ENCODE results near the gene PRKCE. TPM values are rescaled to one million over a fixed set of nuclear protein-coding genes. Genes with fewer than 3 reads are reported as not detected.

Gene PRKCE
- total RNA-seq, 1 experiment from 2014 or later, result 4.4 TPM

- ChIA-PET CTCF (no interaction called here), POLR2A (no interaction called here)
- Histone ChIP-seq H3K4me3 (ENCODE audit: low read depth, low read length) (no peak overlapping the region), H3K27me3 (replicated peaks; ENCODE audit: control insufficient read depth, insufficient read depth, low read length) (peaks cover 3% of the 10 kb centered on the region), H3K4me1 (no peaks in the 10 kb centered on the region), H3K36me3 (ENCODE audit: control insufficient read depth, insufficient read depth, low read length) (no peaks in the 10 kb centered on the region), H3K9me3 (no peaks in the 10 kb centered on the region)
- no TSS peak for BruUV-seq (replicated peaks)
- Mint-ChIP-seq H3K4me3 (ENCODE audit: unreplicated experiment) (no peak overlapping the region), H3K27me3 (ENCODE audit: insufficient read depth, unreplicated experiment) (no peaks in the 10 kb centered on the region), H3K4me1 (ENCODE audit: low read depth, unreplicated experiment) (no peaks in the 10 kb centered on the region), H3K36me3 (ENCODE audit: insufficient read depth, unreplicated experiment) (no peaks in the 10 kb centered on the region), H3K9me3 (ENCODE audit: unreplicated experiment) (no peaks in the 10 kb centered on the region), H3K27ac (ENCODE audit: unreplicated experiment) (no peak overlapping the region)
- DNase-seq, result no peak
- intact Hi-C loops (cut with micrococcal nuclease; ENCODE audit: unreplicated experiment), result no loop called here
- TF ChIP-seq CTCF (IDR thresholded peaks at IDR 0.05; ENCODE audit: insufficient read depth in 1 of 2, low read depth in 1 of 2, low read length in 1 of 2, severe bottlenecking in 1 of 2, unreplicated experiment in 1 of 2), result no peak
Measured at GRCh38 chr2:45711224-45711623, 59.7 kb downstream of the PRKCE start.

DNA sequence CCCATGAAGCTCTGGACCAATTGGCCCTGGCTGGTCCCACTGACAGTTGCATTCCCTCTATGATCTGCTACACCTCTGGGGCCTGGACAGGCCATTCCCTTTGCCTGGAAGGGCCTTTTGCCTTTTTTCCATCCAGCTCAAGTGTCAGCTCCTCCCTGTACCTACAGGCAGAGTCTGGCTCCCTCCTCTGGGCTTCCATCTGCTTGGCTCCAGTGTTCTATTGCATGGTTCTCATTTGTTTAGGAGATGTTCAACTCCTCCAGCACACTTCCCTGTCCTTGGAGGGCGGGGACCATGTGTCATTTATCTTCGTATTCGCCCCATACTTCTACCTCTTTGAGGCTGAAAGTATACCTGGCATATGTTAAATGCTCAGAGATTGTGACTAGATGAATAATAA is 61.1 kb downstream of the PRKCE start:
- no peak overlapping the region for H3K4me3 ChIP-seq (ENCODE audit: low read depth, low read length)
- no peaks in the 10 kb centered on the region for H3K4me1 ChIP-seq
- Mint-ChIP-seq H3K4me3 (ENCODE audit: unreplicated experiment) (no peak overlapping the region), H3K27ac (ENCODE audit: unreplicated experiment) (no peak overlapping the region), H3K36me3 (ENCODE audit: insufficient read depth, unreplicated experiment) (no peaks in the 10 kb centered on the region), H3K9me3 (ENCODE audit: unreplicated experiment) (no peaks in the 10 kb centered on the region), H3K27me3 (ENCODE audit: insufficient read depth, unreplicated experiment) (no peaks in the 10 kb centered on the region), H3K4me1 (ENCODE audit: low read depth, unreplicated experiment) (no peaks in the 10 kb centered on the region)
- intact Hi-C loops (cut with micrococcal nuclease; ENCODE audit: unreplicated experiment), result loop anchor here (1.0 kb wide), 1 partner anchor 69 kb away; no protein-coding TSS in a partner anchor
- ChIA-PET POLR2A (no interaction called here), CTCF (interaction anchor here (0.6 to 1.7 kb wide), 6 partner anchors 10 to 127 kb away, joined by 3 to 7 read pairs (median 4); no protein-coding TSS in a partner anchor)
- H3K27me3 ChIP-seq (replicated peaks; ENCODE audit: control insufficient read depth, insufficient read depth, low read length), result peaks cover 3% of the 10 kb centered on the region
- DNase-seq, result peak; percentile 21 to 51
- no peaks in the 10 kb centered on the region for H3K9me3 ChIP-seq
- BruUV-seq (replicated peaks), result no TSS peak
- H3K36me3 ChIP-seq (ENCODE audit: control insufficient read depth, insufficient read depth, low read length), result no peaks in the 10 kb centered on the region
- TF ChIP-seq CTCF (IDR thresholded peaks at IDR 0.05; ENCODE audit: insufficient read depth in 1 of 2, low read depth in 1 of 2, low read length in 1 of 2, severe bottlenecking in 1 of 2, unreplicated experiment in 1 of 2), result peak in 1 of 2 experiments; percentile 17

- no peak overlapping the region for H3K4me3 Mint-ChIP-seq (ENCODE audit: unreplicated experiment)
- Histone ChIP-seq H3K36me3 (ENCODE audit: control insufficient read depth, insufficient read depth, low read length) (no peaks in the 10 kb centered on the region), H3K27me3 (replicated peaks; ENCODE audit: control insufficient read depth, insufficient read depth, low read length) (peaks cover 3% of the 10 kb centered on the region), H3K4me1 (no peaks in the 10 kb centered on the region), H3K9me3 (no peaks in the 10 kb centered on the region), H3K4me3 (ENCODE audit: low read depth, low read length) (no peak overlapping the region)
- no peaks in the 10 kb centered on the region for H3K27me3 Mint-ChIP-seq (ENCODE audit: insufficient read depth, unreplicated experiment)
- intact Hi-C loops (cut with micrococcal nuclease; ENCODE audit: unreplicated experiment), result no loop called here
- POLR2A ChIA-PET, result no interaction called here
- no peak for DNase-seq
- no peaks in the 10 kb centered on the region for H3K36me3 Mint-ChIP-seq (ENCODE audit: insufficient read depth, unreplicated experiment)
- CTCF ChIA-PET, result interaction anchor here (1.7 kb wide), 1 partner anchor 69 kb away, joined by 7 read pairs; no protein-coding TSS in a partner anchor
- no peak for TF ChIP-seq CTCF (IDR thresholded peaks at IDR 0.05; ENCODE audit: insufficient read depth in 1 of 2, low read depth in 1 of 2, low read length in 1 of 2, severe bottlenecking in 1 of 2, unreplicated experiment in 1 of 2)
- no peak overlapping the region for H3K27ac Mint-ChIP-seq (ENCODE audit: unreplicated experiment)
- H3K4me1 Mint-ChIP-seq (ENCODE audit: low read depth, unreplicated experiment), result no peaks in the 10 kb centered on the region
- BruUV-seq (replicated peaks), result no TSS peak
- H3K9me3 Mint-ChIP-seq (ENCODE audit: unreplicated experiment), result no peaks in the 10 kb centered on the region
Measured at GRCh38 chr2:45713136-45713535, 61.7 kb downstream of the PRKCE start.

All from Caco-2 (cell line).